Endodermal cell (in vitro differentiated cells): ENCODE data around the gene GBGT1. TPM values are rescaled to one million over a fixed set of nuclear protein-coding genes. Genes with fewer than 3 reads are reported as not detected.
"Not testable (repeated sequence)": the region's sequence is repeated elsewhere in the genome, so short reads cannot be mapped to it uniquely, and the experiment has no call there.

Experiments
- DNase-seq: peaks from one replicate; pipeline ENCODE4 v3.0.0-alpha.2; 2017
- H3K27ac ChIP-seq: 2 replicates; pipeline ENCODE4 v1.5.1; 2013; ENCODE audit warnings: mild to moderate bottlenecking, low read depth, low read length, moderate library complexity
- H3K27me3 ChIP-seq: 2 replicates; pipeline ENCODE4 v1.6.1; 2013; ENCODE audit warnings: mild to moderate bottlenecking, low read length, moderate library complexity; ENCODE audit not compliant: insufficient read depth, control insufficient read depth, poor library complexity, severe bottlenecking
- H3K36me3 ChIP-seq: 2 replicates; pipeline ENCODE4 v1.7.0; 2013; ENCODE audit warnings: mild to moderate bottlenecking, low read length, moderate library complexity; ENCODE audit not compliant: control insufficient read depth, insufficient read depth
- H3K4me1 ChIP-seq: one replicate; pipeline ENCODE4 v1.7.0; 2013; ENCODE audit warnings: low read length; ENCODE audit not compliant: control insufficient read depth, insufficient read depth
- H3K4me3 ChIP-seq: 2 replicates; pipeline ENCODE4 v1.5.1; 2013; ENCODE audit warnings: mild to moderate bottlenecking, low read length, moderate library complexity
- H3K9ac ChIP-seq: 2 replicates; pipeline ENCODE4 v1.6.1; 2013; ENCODE audit warnings: mild to moderate bottlenecking, low read length, moderate library complexity; ENCODE audit not compliant: poor library complexity, severe bottlenecking; ENCODE audit errors: extremely low read depth
- H3K9me3 ChIP-seq: 2 replicates; pipeline ENCODE4 v1.6.1; 2013; ENCODE audit warnings: mild to moderate bottlenecking, low read length, moderate library complexity; ENCODE audit not compliant: control insufficient read depth
- H3K27ac Mint-ChIP-seq: 2 replicates; pipeline ENCODE4 v1.8.0; 2020; ENCODE audit warnings: mixed read lengths
- H3K27me3 Mint-ChIP-seq: 2 replicates; pipeline ENCODE4 v1.8.0; 2021; ENCODE audit warnings: mild to moderate bottlenecking, mixed read lengths; ENCODE audit not compliant: insufficient read depth
- H3K36me3 Mint-ChIP-seq: 2 replicates; pipeline ENCODE4 v1.8.0; 2020; ENCODE audit warnings: low read depth, mixed read lengths
- H3K4me1 Mint-ChIP-seq: 2 replicates; pipeline ENCODE4 v1.8.0; 2020; ENCODE audit warnings: mixed read lengths
- H3K4me3 Mint-ChIP-seq: 2 replicates; pipeline ENCODE4 v1.8.0; 2020; ENCODE audit warnings: mild to moderate bottlenecking, moderate library complexity, mixed read lengths
- H3K9me3 Mint-ChIP-seq: 2 replicates; pipeline ENCODE4 v1.8.0; 2020; ENCODE audit warnings: mild to moderate bottlenecking, mixed read lengths
- CTCF ChIP-seq: fragments of 200-600 bp; sonication (generic); conservative IDR thresholded peaks from 2 replicates; pipeline ENCODE4 v1.5.0; 2021; ENCODE audit warnings: antibody characterized with exemption, mild to moderate bottlenecking
- WGBS, 2 experiments: methylation state at CpG; one replicate each; pipeline versions ENCODE4 v1.1.5 to v1.1.7; 2013; ENCODE audit warnings: missing lambda C conversion rate in 2 of 2, mixed read lengths in 1 of 2; ENCODE audit not compliant: insufficient coverage in 1 of 2, insufficient read length in 1 of 2; 5-methylcytosine and 5-hydroxymethylcytosine counted together
- total RNA-seq, 2 donors: library from RNA; stranded (reverse); fragmentation: NEBNext Ultra II Directional in 1 of 2; extraction: Animal tissue kit (Norgen Biotek cat#: 25700) in 1 of 2; gene quantifications; 2 replicates in 1 of 2; 3 replicates in 1 of 2; pipeline ENCODE4 v1.2.1, GENCODE V29; 2021

GBGT1 gene
- total RNA-seq, 2 donors from 2014 or later: 28.2 to 29.1 TPM

GRCh38 chr9:133207540-133208170, 43.9 kb upstream of the GBGT1 start:
- no peaks in the 10 kb centered on the region for H3K4me1 ChIP-seq
- peaks cover 43% of the 10 kb centered on the region for H3K27me3 Mint-ChIP-seq
- no peak overlapping the region for H3K4me3 ChIP-seq
- H3K36me3 ChIP-seq: no peaks in the 10 kb centered on the region
- H3K27ac ChIP-seq: no peak overlapping the region
- H3K9me3 ChIP-seq: no peaks in the 10 kb centered on the region
- DNase-seq: no peak
- H3K4me3 Mint-ChIP-seq: no peak overlapping the region
- no peaks in the 10 kb centered on the region for H3K36me3 Mint-ChIP-seq
- H3K9ac ChIP-seq: no peak overlapping the region
- no peak overlapping the region for H3K27ac Mint-ChIP-seq
- no peaks in the 10 kb centered on the region for H3K4me1 Mint-ChIP-seq
- WGBS, 2 experiments: 84 to 90% methylated on average over 6 to 15 of the region's 16 CpGs
- no peak for TF ChIP-seq CTCF
- peaks cover 12% of the 10 kb centered on the region for H3K27me3 ChIP-seq
- H3K9me3 Mint-ChIP-seq: no peaks in the 10 kb centered on the region

- no peak for TF ChIP-seq CTCF
- Mint-ChIP-seq H3K27me3 (peaks cover 43% of the 10 kb centered on the region), H3K4me1 (no peaks in the 10 kb centered on the region), H3K36me3 (no peaks in the 10 kb centered on the region), H3K4me3 (no peak overlapping the region), H3K27ac (no peak overlapping the region), H3K9me3 (no peaks in the 10 kb centered on the region)
- Histone ChIP-seq H3K4me3 (no peak overlapping the region), H3K4me1 (no peaks in the 10 kb centered on the region), H3K9me3 (no peaks in the 10 kb centered on the region), H3K27me3 (peaks cover 17% of the 10 kb centered on the region), H3K27ac (no peak overlapping the region), H3K9ac (no peak overlapping the region), H3K36me3 (no peaks in the 10 kb centered on the region)
- no peak for DNase-seq
- WGBS, 2 experiments: 90 to 97% methylated on average over 6 to 14 of the region's 14 CpGs
Observed at GRCh38 chr9:133207021-133207531, 43.4 kb upstream of the GBGT1 start.

- no peaks in the 10 kb centered on the region for H3K4me1 Mint-ChIP-seq
- peaks cover 14% of the 10 kb centered on the region for H3K27me3 ChIP-seq
- no peaks in the 10 kb centered on the region for H3K9me3 Mint-ChIP-seq
- no peak overlapping the region for H3K9ac ChIP-seq
- no peak overlapping the region for H3K27ac Mint-ChIP-seq
- WGBS, 2 experiments: 89 to 90% methylated on average over 18 to 35 of the region's 35 CpGs
- H3K36me3 ChIP-seq: no peaks in the 10 kb centered on the region
- H3K4me3 Mint-ChIP-seq: no peak overlapping the region
- no peaks in the 10 kb centered on the region for H3K36me3 Mint-ChIP-seq
- no peak for DNase-seq
- H3K9me3 ChIP-seq: no peaks in the 10 kb centered on the region
- no peak overlapping the region for H3K27ac ChIP-seq
- no peak for TF ChIP-seq CTCF
- H3K4me1 ChIP-seq: no peaks in the 10 kb centered on the region
- no peak overlapping the region for H3K4me3 ChIP-seq
- H3K27me3 Mint-ChIP-seq: peaks cover 42% of the 10 kb centered on the region
Observed at GRCh38 chr9:133205996-133206931, 42.5 kb upstream of the GBGT1 start.

GRCh38 chr9:133205481-133205887, 41.8 kb upstream of the GBGT1 start:
- not testable (repeated sequence) for H3K27me3 ChIP-seq, H3K36me3 Mint-ChIP-seq, H3K4me1 ChIP-seq, H3K9me3 Mint-ChIP-seq, H3K9ac ChIP-seq, H3K4me1 Mint-ChIP-seq, H3K4me3 ChIP-seq, H3K27ac ChIP-seq, H3K4me3 Mint-ChIP-seq, H3K36me3 ChIP-seq, DNase-seq, H3K27ac Mint-ChIP-seq, H3K9me3 ChIP-seq
- H3K27me3 Mint-ChIP-seq: peaks cover 42% of the 10 kb centered on the region
- 73 to 89% methylated on average over 4 to 14 of the region's 14 CpGs for WGBS, 2 experiments
